ENCODE data around the gene PDC. TPM values are rescaled to one million over a fixed set of nuclear protein-coding genes. Genes with fewer than 3 reads are reported as not detected.

The PDC gene
- polyA plus RNA-seq, 2 of the 4 experiments (the other 2 are of a cell fraction), result not detected

DNA sequence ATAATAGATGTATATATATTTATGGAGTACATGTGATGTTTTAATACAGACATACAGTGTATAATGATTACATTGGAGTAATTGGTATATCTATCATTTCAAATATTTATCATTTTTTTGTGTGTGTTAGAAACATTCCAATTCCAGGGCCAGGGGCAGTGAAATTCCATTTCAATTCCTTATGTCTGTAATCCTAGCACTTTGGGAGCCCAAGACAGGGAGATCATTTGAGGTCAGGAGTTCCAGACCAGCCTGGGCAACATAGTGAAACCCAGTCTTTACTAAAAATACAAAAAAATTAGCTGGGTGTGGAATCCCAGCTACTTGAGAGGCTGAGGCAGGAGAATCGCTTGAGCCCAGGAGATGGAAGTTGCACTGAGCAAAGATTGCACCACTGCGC is 30.4 kb upstream of the PDC start:
- H3K27ac ChIP-seq, result peak overlapping the region; percentile 22 to 80; a peak in 1 of 6 replicates
- peaks cover 2% of the 10 kb centered on the region; the same call in 1 of the 3 replicates for H3K9me3 ChIP-seq
- TF ChIP-seq RNF2 (IDR thresholded peaks at IDR 0.05; ENCODE audit: borderline replicate concordance, low read depth), result no peak
- TF ChIP-seq TFCP2L1 (CRISPR knock-in tag; IDR thresholded peaks at IDR 0.05), result no peak
- no peak for TF ChIP-seq ZFP36 (IDR thresholded peaks at IDR 0.05; ENCODE audit: borderline replicate concordance, partially characterized antibody)
- TF ChIP-seq ESRRA (IDR thresholded peaks at IDR 0.05; ENCODE audit: borderline replicate concordance, low read length), result no peak
- ChIA-PET POLR2A (no interaction called here), CTCF (no interaction called here)
- no peak overlapping the region for H3K4me2 ChIP-seq
- FAIRE-seq, result no peak
- DNase-seq (ENCODE audit: low read depth in 1 of 2, low spot score in 1 of 2), result no peak
- H3K4me3 ChIP-seq, result no peak overlapping the region
- H3K4me1 ChIP-seq, result peaks cover 50% of the 10 kb centered on the region
- no peak for ATAC-seq
- WGBS (ENCODE audit: missing lambda C conversion rate), result 90% methylated on average over 2 of the region's 2 CpGs

DNA sequence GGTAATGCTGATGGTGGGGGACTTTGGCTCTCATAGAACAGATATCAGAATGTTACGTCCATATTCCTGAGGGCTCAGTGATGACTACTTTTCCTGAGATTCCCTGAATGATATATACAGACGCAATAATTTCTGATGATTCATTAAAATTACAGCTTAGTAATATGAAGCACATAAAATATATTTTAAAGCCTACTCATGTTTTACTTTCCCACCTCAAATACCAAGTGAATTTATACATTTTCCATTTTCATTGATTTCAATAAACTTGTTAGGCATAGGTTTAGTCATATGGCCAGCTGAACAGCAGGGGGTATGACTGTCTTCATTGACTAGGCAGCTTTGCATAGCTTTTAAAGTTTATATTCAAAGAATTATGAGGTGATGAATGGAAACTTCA is 26.2 kb upstream of the PDC start:
- POLR2A ChIA-PET, result no interaction called here
- peaks cover 23% of the 10 kb centered on the region; the same call in 2 of the 3 replicates for H3K4me1 ChIP-seq
- FAIRE-seq (no peak), DNase-seq (ENCODE audit: low read depth in 1 of 2, low spot score in 1 of 2) (no peak), ATAC-seq (no peak; a peak in 1 of 6 replicates)
- H3K9me3 ChIP-seq, result peaks cover 2% of the 10 kb centered on the region; the same call in 1 of the 3 replicates
- H3K4me2 ChIP-seq, result no peak overlapping the region
- CTCF ChIA-PET, result interaction anchor here (0.6 to 3.9 kb wide), 5 partner anchors 25 to 319 kb away, joined by 3 to 12 read pairs (median 5); partner anchors contain the start of gene PTGS2
- H3K27ac ChIP-seq, result peak overlapping the region; percentile 3 to 51; a peak in 4 of 6 replicates
- TF ChIP-seq MAFK (IDR thresholded peaks at IDR 0.05; ENCODE audit: partially characterized antibody), result peak; percentile 44
- no peak for TF ChIP-seq SREBF2 (IDR thresholded peaks at IDR 0.05)
- no peak overlapping the region for H3K4me3 ChIP-seq
- WGBS (ENCODE audit: missing lambda C conversion rate), result 73% methylated on average over 2 of the region's 2 CpGs

DNA sequence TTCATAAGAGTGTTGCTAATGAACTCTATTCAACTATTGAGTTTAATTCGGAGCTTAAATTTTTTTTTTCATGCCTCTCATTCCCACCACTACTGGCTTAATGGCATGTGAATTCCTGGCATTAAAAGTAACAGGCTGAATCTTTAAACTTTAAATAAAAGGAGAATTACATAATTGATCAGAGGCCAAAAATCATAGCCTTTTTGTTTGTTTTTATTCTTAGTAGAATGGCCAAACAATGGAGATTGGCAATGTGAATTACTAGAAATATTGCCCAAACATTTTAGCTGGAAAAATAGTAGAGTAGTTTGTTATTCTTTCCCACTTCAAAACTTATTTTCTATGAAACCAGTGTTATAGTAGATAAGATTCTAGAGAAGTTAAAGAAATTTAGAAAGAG is 25.1 kb upstream of the PDC start:
- H3K4me3 ChIP-seq, result no peak overlapping the region
- no peak overlapping the region for H3K4me2 ChIP-seq
- ChIA-PET CTCF (interaction anchor here (0.7 to 3.9 kb wide), 4 partner anchors 29 to 320 kb away, joined by 3 to 12 read pairs (median 4); partner anchors contain the start of genes ODR4 and TPR), POLR2A (no interaction called here)
- H3K27ac ChIP-seq, result no peak overlapping the region
- TF ChIP-seq EHMT2 (IDR thresholded peaks at IDR 0.05; ENCODE audit: low read depth) (no peak), RNF2 (IDR thresholded peaks at IDR 0.05; ENCODE audit: borderline replicate concordance, low read depth) (no peak), ZSCAN20 (CRISPR knock-in tag; IDR thresholded peaks at IDR 0.05) (no peak), EHF (CRISPR knock-in tag; IDR thresholded peaks at IDR 0.05) (no peak), ESRRA (IDR thresholded peaks at IDR 0.05; ENCODE audit: borderline replicate concordance, low read length) (no peak), JUN (IDR thresholded peaks at IDR 0.05) (no peak), MAZ (IDR thresholded peaks at IDR 0.05; ENCODE audit: borderline replicate concordance, low read depth, low read length) (no peak), NR3C1 (IDR thresholded peaks at IDR 0.05) (no peak), ZNF302 (CRISPR knock-in tag; IDR thresholded peaks at IDR 0.05) (no peak)
- TF ChIP-seq, protein P1, sequence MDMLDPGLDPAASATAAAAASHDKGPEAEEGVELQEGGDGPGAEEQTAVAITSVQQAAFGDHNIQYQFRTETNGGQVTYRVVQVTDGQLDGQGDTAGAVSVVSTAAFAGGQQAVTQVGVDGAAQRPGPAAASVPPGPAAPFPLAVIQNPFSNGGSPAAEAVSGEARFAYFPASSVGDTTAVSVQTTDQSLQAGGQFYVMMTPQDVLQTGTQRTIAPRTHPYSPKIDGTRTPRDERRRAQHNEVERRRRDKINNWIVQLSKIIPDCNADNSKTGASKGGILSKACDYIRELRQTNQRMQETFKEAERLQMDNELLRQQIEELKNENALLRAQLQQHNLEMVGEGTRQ (IDR thresholded peaks at IDR 0.05), result no peak
- TF ChIP-seq, protein P2, sequence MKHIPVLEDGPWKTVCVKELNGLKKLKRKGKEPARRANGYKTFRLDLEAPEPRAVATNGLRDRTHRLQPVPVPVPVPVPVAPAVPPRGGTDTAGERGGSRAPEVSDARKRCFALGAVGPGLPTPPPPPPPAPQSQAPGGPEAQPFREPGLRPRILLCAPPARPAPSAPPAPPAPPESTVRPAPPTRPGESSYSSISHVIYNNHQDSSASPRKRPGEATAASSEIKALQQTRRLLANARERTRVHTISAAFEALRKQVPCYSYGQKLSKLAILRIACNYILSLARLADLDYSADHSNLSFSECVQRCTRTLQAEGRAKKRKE (CRISPR knock-in tag; IDR thresholded peaks at IDR 0.05; ENCODE audit: low read depth), result no peak
- peaks cover 21% of the 10 kb centered on the region; the same call in 2 of the 3 replicates for H3K4me1 ChIP-seq
- FAIRE-seq, result peak; percentile 74
- no peak for ATAC-seq
- WGBS (ENCODE audit: missing lambda C conversion rate), result 66% methylated on average over 1 of the region's 1 CpG
- H3K9me3 ChIP-seq, result no peaks in the 10 kb centered on the region
- no peak for DNase-seq (ENCODE audit: low read depth in 1 of 2, low spot score in 1 of 2)

DNA sequence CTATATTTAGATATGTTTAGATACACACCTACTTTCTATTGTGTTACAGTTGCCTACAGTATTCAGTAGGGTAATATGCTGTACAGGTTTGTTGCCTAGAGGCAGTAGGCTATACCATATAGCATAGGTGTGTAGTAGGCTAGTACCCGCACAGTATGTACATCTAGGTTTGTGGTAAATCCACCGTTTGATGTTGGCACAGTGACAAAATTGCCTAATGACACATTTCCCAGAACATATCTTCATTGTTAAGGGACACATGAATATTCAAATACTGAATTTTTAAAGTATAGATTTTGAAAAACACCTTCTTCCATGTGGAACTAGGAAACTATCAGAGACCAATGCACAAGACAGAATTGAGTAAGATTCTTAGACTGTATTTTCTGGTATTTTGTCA is 22.6 kb upstream of the PDC start:
- peaks cover 27% of the 10 kb centered on the region; the same call in 2 of the 3 replicates for H3K4me1 ChIP-seq
- CTCF ChIA-PET, result interaction anchor here (0.7 to 3.9 kb wide), 8 partner anchors 122 to 512 kb away, joined by 3 to 12 read pairs (median 4); partner anchors contain the start of gene PTGS2
- ATAC-seq (0 out of 6 replicates have a peak, but pooled peaks of 1 of the 2 experiments have one; percentile 37), FAIRE-seq (no peak), DNase-seq (ENCODE audit: low read depth in 1 of 2, low spot score in 1 of 2) (no peak)
- POLR2A ChIA-PET, result no interaction called here
- no peak overlapping the region for H3K4me3 ChIP-seq
- H3K4me2 ChIP-seq, result no peak overlapping the region
- TF ChIP-seq, protein P3, sequence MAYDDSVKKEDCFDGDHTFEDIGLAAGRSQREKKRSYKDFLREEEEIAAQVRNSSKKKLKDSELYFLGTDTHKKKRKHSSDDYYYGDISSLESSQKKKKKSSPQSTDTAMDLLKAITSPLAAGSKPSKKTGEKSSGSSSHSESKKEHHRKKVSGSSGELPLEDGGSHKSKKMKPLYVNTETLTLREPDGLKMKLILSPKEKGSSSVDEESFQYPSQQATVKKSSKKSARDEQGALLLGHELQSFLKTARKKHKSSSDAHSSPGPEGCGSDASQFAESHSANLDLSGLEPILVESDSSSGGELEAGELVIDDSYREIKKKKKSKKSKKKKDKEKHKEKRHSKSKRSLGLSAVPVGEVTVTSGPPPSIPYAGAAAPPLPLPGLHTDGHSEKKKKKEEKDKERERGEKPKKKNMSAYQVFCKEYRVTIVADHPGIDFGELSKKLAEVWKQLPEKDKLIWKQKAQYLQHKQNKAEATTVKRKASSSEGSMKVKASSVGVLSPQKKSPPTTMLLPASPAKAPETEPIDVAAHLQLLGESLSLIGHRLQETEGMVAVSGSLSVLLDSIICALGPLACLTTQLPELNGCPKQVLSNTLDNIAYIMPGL (CRISPR knock-in tag; IDR thresholded peaks at IDR 0.05; ENCODE audit: borderline replicate concordance), result no peak
- TF ChIP-seq MAZ (IDR thresholded peaks at IDR 0.05; ENCODE audit: borderline replicate concordance, low read depth, low read length), result no peak
- TF ChIP-seq, protein P2 (CRISPR knock-in tag; IDR thresholded peaks at IDR 0.05; ENCODE audit: low read depth), result no peak
- TF ChIP-seq JUN (IDR thresholded peaks at IDR 0.05), result no peak
- no peak for TF ChIP-seq BHLHE40 (IDR thresholded peaks at IDR 0.05; ENCODE audit: low read depth, low read length)
- no peak for TF ChIP-seq GATA3 (IDR thresholded peaks at IDR 0.05; ENCODE audit: borderline replicate concordance)
- no peak for TF ChIP-seq FOXS1 (CRISPR knock-in tag; IDR thresholded peaks at IDR 0.05)
- TF ChIP-seq, protein P4, sequence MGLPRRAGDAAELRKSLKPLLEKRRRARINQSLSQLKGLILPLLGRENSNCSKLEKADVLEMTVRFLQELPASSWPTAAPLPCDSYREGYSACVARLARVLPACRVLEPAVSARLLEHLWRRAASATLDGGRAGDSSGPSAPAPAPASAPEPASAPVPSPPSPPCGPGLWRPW (IDR thresholded peaks at IDR 0.05), result no peak
- TF ChIP-seq, protein P1 (IDR thresholded peaks at IDR 0.05), result no peak
- no peak for TF ChIP-seq RFX5 (IDR thresholded peaks at IDR 0.05)
- no peak for TF ChIP-seq RCOR1 (IDR thresholded peaks at IDR 0.05; ENCODE audit: low read depth, low read length)
- H3K9me3 ChIP-seq, result no peaks in the 10 kb centered on the region
- peak overlapping the region; percentile 17 to 38; a peak in 4 of 6 replicates for H3K27ac ChIP-seq
- WGBS (ENCODE audit: missing lambda C conversion rate), result 67% methylated on average over 2 of the region's 2 CpGs
